ENCODE measurements around the gene PTPA. TPM values are rescaled to one million over a fixed set of nuclear protein-coding genes. Genes with fewer than 3 reads are reported as not detected.

The PTPA gene
- total RNA-seq, 5 donors from 2014 or later (not counting 1 experiment from before 2014, with no cell fraction given), result 51.3 to 71.5 (median 65.5) TPM

DNA sequence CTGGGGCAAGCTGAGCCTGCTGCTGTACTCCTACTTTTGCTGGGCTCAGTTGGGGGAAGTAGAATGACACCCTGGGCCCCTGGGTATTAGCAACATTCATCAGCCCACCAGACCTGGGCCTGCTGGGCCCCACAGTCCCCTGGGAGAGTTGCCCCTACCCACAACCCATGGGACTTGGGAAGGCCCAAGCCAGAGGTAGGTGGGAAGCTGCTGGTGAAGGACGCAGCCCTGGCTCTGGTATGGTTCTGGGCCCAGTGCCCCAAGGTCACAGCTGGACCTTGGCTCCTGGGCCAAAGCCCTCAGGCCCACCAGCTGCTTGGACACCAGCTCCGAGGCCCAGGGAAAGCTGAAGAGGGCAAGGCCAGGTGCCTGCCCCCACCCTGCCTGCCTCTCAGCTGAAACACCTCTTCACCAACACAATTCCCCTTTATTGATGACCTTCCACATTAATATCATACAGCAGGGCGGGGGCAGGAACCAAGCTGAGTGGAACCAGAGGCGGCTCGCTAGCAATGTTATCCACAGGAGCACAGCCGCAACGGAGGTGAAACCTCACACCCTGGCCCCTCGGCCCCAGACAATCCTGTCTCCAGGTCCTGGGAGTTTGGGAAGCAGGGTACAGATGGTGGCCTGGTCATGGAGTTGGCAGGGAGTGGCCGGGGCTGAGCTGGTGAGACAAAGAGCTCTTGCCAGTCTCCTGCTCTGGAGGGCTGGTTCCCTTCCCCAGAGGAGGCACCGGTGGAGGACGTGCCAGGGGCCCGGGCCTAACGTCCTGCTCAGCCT is 16.6 kb upstream of the PTPA start:
- H3K36me3 Mint-ChIP-seq, result peaks cover 7% of the 10 kb centered on the region
- Histone ChIP-seq H3K9me3 (no peaks in the 10 kb centered on the region), H3K4me3 (ENCODE audit: control insufficient read depth in 1 of 2, extremely low read depth in 1 of 2, low read length in 1 of 2) (no peak overlapping the region), H3K4me1 (ENCODE audit: control insufficient read depth in 1 of 2, extremely low read depth in 1 of 2, insufficient read depth in 2 of 2, low read length in 2 of 2) (no peaks in the 10 kb centered on the region), H3K27ac (ENCODE audit: low read length) (no peak overlapping the region), H3K36me3 (ENCODE audit: control insufficient read depth in 2 of 2, extremely low read depth in 1 of 2, insufficient read depth in 1 of 2, low read length in 1 of 2) (peaks cover 6 to 9% of the 10 kb centered on the region in 2 donors), H3K27me3 (replicated peaks in 1 of 2; ENCODE audit: control insufficient read depth in 2 of 2, extremely low read depth in 1 of 2, insufficient read depth in 2 of 2, low read length in 1 of 2) (no peaks in the 10 kb centered on the region)
- no peaks in the 10 kb centered on the region for H3K27me3 Mint-ChIP-seq
- ChIA-PET CTCF (no interaction called here), POLR2A (no interaction called here)
- H3K4me3 Mint-ChIP-seq, result no peak overlapping the region
- 93% methylated on average over 13 of the region's 13 CpGs for WGBS (ENCODE audit: insufficient coverage)
- no peak overlapping the region for H3K27ac Mint-ChIP-seq
- H3K9me3 Mint-ChIP-seq, result no peaks in the 10 kb centered on the region
- no peak for DNase-seq
- no peak for ATAC-seq (replicated peaks in 1 of 4)
- H3K4me1 Mint-ChIP-seq, result no peaks in the 10 kb centered on the region

DNA sequence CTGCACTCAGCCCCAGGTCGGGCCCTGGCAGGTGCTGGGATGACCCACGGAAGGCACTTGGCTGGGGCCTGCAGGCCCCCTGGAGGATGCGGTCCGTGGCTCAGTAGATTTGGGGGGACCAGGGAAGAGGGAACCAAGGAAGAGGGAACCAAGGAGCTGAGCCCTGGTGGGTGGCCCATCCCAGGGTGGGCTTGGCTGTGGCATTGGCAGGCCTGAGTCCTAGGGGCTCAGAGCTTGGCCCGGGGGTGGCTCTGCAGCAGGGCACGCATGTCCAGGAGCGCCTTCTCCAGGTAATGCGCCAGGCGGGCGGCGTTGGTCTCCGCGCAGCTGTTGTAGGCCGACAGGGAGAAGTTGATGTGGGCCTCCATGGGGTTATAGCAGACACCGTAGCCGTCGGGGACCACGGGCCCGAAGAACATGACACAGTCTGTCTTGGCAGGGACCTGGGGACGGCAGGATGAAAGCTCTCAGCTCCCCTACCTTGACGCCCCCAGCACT is 16.0 kb upstream of the PTPA start:
- WGBS (ENCODE audit: insufficient coverage), result 95% methylated on average over 20 of the region's 21 CpGs

DNA sequence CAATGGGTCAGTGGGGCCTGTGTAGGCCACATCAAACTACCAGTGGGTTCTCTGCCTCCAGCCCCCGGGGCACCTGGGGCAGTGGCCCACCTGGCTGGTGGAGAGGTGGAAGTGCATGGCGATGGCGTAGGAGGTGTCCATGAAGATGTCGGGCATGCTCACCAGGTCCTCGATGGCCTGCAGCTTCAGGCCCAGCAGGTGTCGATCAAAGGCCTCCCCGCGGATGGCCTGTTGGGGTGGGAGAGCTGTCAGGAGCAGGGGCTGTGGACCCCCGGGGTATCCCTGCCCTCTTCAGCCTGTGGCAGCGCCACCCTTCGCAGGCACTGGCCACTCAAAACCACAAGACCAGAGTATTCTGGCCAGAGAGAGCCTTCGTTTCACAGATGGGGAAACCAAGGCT is 15.3 kb upstream of the PTPA start:
- Mint-ChIP-seq H3K27ac (no peak overlapping the region), H3K27me3 (no peaks in the 10 kb centered on the region), H3K4me1 (no peaks in the 10 kb centered on the region), H3K9me3 (no peaks in the 10 kb centered on the region), H3K36me3 (peaks cover 2% of the 10 kb centered on the region), H3K4me3 (no peak overlapping the region)
- Histone ChIP-seq H3K4me3 (ENCODE audit: control insufficient read depth in 1 of 2, extremely low read depth in 1 of 2, low read length in 1 of 2) (no peak overlapping the region), H3K9me3 (no peaks in the 10 kb centered on the region), H3K27ac (ENCODE audit: low read length) (no peak overlapping the region), H3K36me3 (ENCODE audit: control insufficient read depth in 2 of 2, extremely low read depth in 1 of 2, insufficient read depth in 1 of 2, low read length in 1 of 2) (no peaks in the 10 kb centered on the region), H3K27me3 (replicated peaks in 1 of 2; ENCODE audit: control insufficient read depth in 2 of 2, extremely low read depth in 1 of 2, insufficient read depth in 2 of 2, low read length in 1 of 2) (no peaks in the 10 kb centered on the region), H3K4me1 (ENCODE audit: control insufficient read depth in 1 of 2, extremely low read depth in 1 of 2, insufficient read depth in 2 of 2, low read length in 2 of 2) (no peaks in the 10 kb centered on the region)
- ATAC-seq (replicated peaks in 1 of 4), result no peak
- WGBS (ENCODE audit: insufficient coverage), result 90% methylated on average over 10 of the region's 12 CpGs
- CTCF ChIA-PET, result no interaction called here
- POLR2A ChIA-PET, result no interaction called here
- no peak for DNase-seq

More for the DNA sequence above, 16.0 kb upstream of the PTPA start:
- CTCF ChIA-PET, result no interaction called here
- H3K4me1 ChIP-seq (ENCODE audit: control insufficient read depth in 1 of 2, extremely low read depth in 1 of 2, insufficient read depth in 2 of 2, low read length in 2 of 2), result no peaks in the 10 kb centered on the region
- ATAC-seq (replicated peaks in 1 of 4), result no peak
- H3K36me3 ChIP-seq (ENCODE audit: control insufficient read depth in 2 of 2, extremely low read depth in 1 of 2, insufficient read depth in 1 of 2, low read length in 1 of 2), result peaks cover 0 to 4% of the 10 kb centered on the region in 2 donors
- H3K27ac ChIP-seq (ENCODE audit: low read length), result no peak overlapping the region
- DNase-seq, result no peak
- Mint-ChIP-seq H3K36me3 (peaks cover 2% of the 10 kb centered on the region), H3K9me3 (no peaks in the 10 kb centered on the region), H3K4me1 (no peaks in the 10 kb centered on the region), H3K27ac (no peak overlapping the region), H3K27me3 (no peaks in the 10 kb centered on the region), H3K4me3 (no peak overlapping the region)
- H3K27me3 ChIP-seq (replicated peaks in 1 of 2; ENCODE audit: control insufficient read depth in 2 of 2, extremely low read depth in 1 of 2, insufficient read depth in 2 of 2, low read length in 1 of 2), result no peaks in the 10 kb centered on the region
- POLR2A ChIA-PET, result no interaction called here
- no peaks in the 10 kb centered on the region for H3K9me3 ChIP-seq
- no peak overlapping the region for H3K4me3 ChIP-seq (ENCODE audit: control insufficient read depth in 1 of 2, extremely low read depth in 1 of 2, low read length in 1 of 2)

GRCh38 chr9:129097671-129098306 is 13.4 kb upstream of the PTPA start:
- DNase-seq (no peak), ATAC-seq (replicated peaks in 1 of 4) (no peak)
- CTCF ChIA-PET, result no interaction called here
- Histone ChIP-seq H3K36me3 (ENCODE audit: control insufficient read depth in 2 of 2, extremely low read depth in 1 of 2, insufficient read depth in 1 of 2, low read length in 1 of 2) (no peaks in the 10 kb centered on the region), H3K4me1 (ENCODE audit: control insufficient read depth in 1 of 2, extremely low read depth in 1 of 2, insufficient read depth in 2 of 2, low read length in 2 of 2) (no peaks in the 10 kb centered on the region), H3K27ac (ENCODE audit: low read length) (no peak overlapping the region), H3K27me3 (replicated peaks in 1 of 2; ENCODE audit: control insufficient read depth in 2 of 2, extremely low read depth in 1 of 2, insufficient read depth in 2 of 2, low read length in 1 of 2) (no peaks in the 10 kb centered on the region), H3K9me3 (no peaks in the 10 kb centered on the region), H3K4me3 (ENCODE audit: control insufficient read depth in 1 of 2, extremely low read depth in 1 of 2, low read length in 1 of 2) (no peak overlapping the region)
- no peaks in the 10 kb centered on the region for H3K27me3 Mint-ChIP-seq
- WGBS (ENCODE audit: insufficient coverage), result 83% methylated on average over 10 of the region's 16 CpGs
- no peak overlapping the region for H3K4me3 Mint-ChIP-seq
- no peak overlapping the region for H3K27ac Mint-ChIP-seq
- no peaks in the 10 kb centered on the region for H3K4me1 Mint-ChIP-seq
- H3K36me3 Mint-ChIP-seq, result peaks cover 2% of the 10 kb centered on the region
- POLR2A ChIA-PET, result interaction anchor here in 1 of 2 donors (0.6 kb wide), 2 partner anchors 25 to 36 kb away, joined by 4 to 7 read pairs; no protein-coding TSS in a partner anchor
- H3K9me3 Mint-ChIP-seq, result no peaks in the 10 kb centered on the region

- Histone ChIP-seq H3K27me3 (replicated peaks in 1 of 2; ENCODE audit: control insufficient read depth in 2 of 2, extremely low read depth in 1 of 2, insufficient read depth in 2 of 2, low read length in 1 of 2) (no peaks in the 10 kb centered on the region), H3K27ac (ENCODE audit: low read length) (no peak overlapping the region), H3K4me1 (ENCODE audit: control insufficient read depth in 1 of 2, extremely low read depth in 1 of 2, insufficient read depth in 2 of 2, low read length in 2 of 2) (no peaks in the 10 kb centered on the region), H3K9me3 (no peaks in the 10 kb centered on the region), H3K4me3 (ENCODE audit: control insufficient read depth in 1 of 2, extremely low read depth in 1 of 2, low read length in 1 of 2) (no peak overlapping the region), H3K36me3 (ENCODE audit: control insufficient read depth in 2 of 2, extremely low read depth in 1 of 2, insufficient read depth in 1 of 2, low read length in 1 of 2) (no peaks in the 10 kb centered on the region)
- ChIA-PET POLR2A (interaction anchor here in 1 of 2 donors (0.6 kb wide), 1 partner anchor 24 kb away, joined by 4 read pairs; no protein-coding TSS in a partner anchor), CTCF (no interaction called here)
- Mint-ChIP-seq H3K27ac (no peak overlapping the region), H3K27me3 (no peaks in the 10 kb centered on the region), H3K4me3 (no peak overlapping the region), H3K9me3 (no peaks in the 10 kb centered on the region), H3K36me3 (peaks cover 2% of the 10 kb centered on the region), H3K4me1 (no peaks in the 10 kb centered on the region)
- WGBS (ENCODE audit: insufficient coverage), result 92% methylated on average over 11 of the region's 11 CpGs
- DNase-seq, result no peak
- ATAC-seq (replicated peaks in 1 of 4), result no peak
Observed at GRCh38 chr9:129098328-129098727, 12.9 kb upstream of the PTPA start.

DNA sequence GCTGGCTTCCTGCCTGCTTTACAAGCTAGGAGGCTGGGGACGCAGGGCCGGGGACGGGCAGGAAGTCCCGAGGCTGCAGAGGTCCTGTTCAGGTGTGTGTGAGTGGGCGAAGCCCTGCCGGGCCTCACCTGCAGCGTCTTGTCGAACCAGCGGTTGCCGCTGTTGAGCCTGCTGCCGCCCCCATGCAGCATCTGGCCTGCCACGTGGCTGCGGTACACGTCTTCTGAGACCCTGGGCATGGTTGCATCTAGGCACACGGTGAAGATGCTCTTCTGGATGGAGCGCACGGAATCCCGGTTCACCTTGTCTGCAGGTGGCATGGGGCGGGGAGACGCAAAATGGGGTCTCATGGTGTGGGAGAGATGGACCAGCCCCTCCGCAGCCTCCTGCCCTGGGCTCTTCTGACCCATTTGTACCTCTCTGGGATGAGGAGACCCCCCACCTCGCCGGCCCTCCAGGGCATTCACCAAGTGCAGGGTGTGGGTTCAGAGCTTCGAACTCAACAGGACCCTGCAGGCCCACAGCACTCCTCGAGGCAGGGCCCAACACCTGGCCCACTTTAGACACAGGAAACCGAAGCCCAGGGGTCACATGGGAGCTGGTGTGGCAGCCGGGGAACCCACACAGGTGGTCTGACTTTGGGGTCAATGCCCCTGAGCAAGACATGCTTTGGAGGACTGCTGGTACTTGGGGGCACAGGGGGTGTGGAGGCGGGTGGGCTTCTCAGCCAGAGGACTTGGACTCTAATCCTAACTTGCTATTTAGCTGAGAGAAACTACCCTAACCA is 10.6 kb upstream of the PTPA start:
- H3K4me1 ChIP-seq (ENCODE audit: control insufficient read depth in 1 of 2, extremely low read depth in 1 of 2, insufficient read depth in 2 of 2, low read length in 2 of 2), result no peaks in the 10 kb centered on the region
- ChIA-PET POLR2A (no interaction called here), CTCF (no interaction called here)
- 86% methylated on average over 26 of the region's 28 CpGs for WGBS (ENCODE audit: insufficient coverage)
- no peaks in the 10 kb centered on the region for H3K36me3 ChIP-seq (ENCODE audit: control insufficient read depth in 2 of 2, extremely low read depth in 1 of 2, insufficient read depth in 1 of 2, low read length in 1 of 2)
- DNase-seq (no peak), ATAC-seq (replicated peaks in 1 of 4) (no peak)
- H3K27me3 ChIP-seq (replicated peaks in 1 of 2; ENCODE audit: control insufficient read depth in 2 of 2, extremely low read depth in 1 of 2, insufficient read depth in 2 of 2, low read length in 1 of 2), result no peaks in the 10 kb centered on the region
- H3K27ac Mint-ChIP-seq, result no peak overlapping the region
- no peaks in the 10 kb centered on the region for H3K27me3 Mint-ChIP-seq
- H3K4me3 Mint-ChIP-seq, result no peak overlapping the region
- no peaks in the 10 kb centered on the region for H3K4me1 Mint-ChIP-seq
- H3K27ac ChIP-seq (ENCODE audit: low read length), result no peak overlapping the region
- no peaks in the 10 kb centered on the region for H3K9me3 ChIP-seq
- H3K36me3 Mint-ChIP-seq, result peaks cover 2% of the 10 kb centered on the region
- no peak overlapping the region for H3K4me3 ChIP-seq (ENCODE audit: control insufficient read depth in 1 of 2, extremely low read depth in 1 of 2, low read length in 1 of 2)
- H3K9me3 Mint-ChIP-seq, result no peaks in the 10 kb centered on the region
